K562 (cell line): ENCODE results near the gene RAB5A. TPM values are rescaled to one million over a fixed set of nuclear protein-coding genes. Genes with fewer than 3 reads are reported as not detected.

Experiments used
- ARID3B ChIP-seq: fragments of 250-450 bp; sonication (Bioruptor Pico); IDR thresholded peaks from 2 replicates; pipeline ENCODE4 v1.4.0; 2020; ENCODE audit warnings: borderline replicate concordance
- CXXC5 ChIP-seq: fragments of 250-450 bp; sonication (Bioruptor Pico); IDR thresholded peaks from 2 replicates; pipeline ENCODE4 v1.8.0; 2022; ENCODE audit warnings: inconsistent platforms, mild to moderate bottlenecking, moderate library complexity
- GTF3C2 ChIP-seq: IDR thresholded peaks from 3 replicates; pipeline ENCODE4 v1.6.1; 2011; ENCODE audit warnings: borderline replicate concordance, mild to moderate bottlenecking, moderate library complexity; ENCODE audit not compliant: insufficient read length; ENCODE audit errors: extremely low read depth
- HDAC1 ChIP-seq, 2 experiments: fragments of 450-650 bp; IDR thresholded peaks; 2 replicates each; pipeline ENCODE4 v1.6.1; 2016 to 2017; ENCODE audit warnings: inconsistent platforms in 1 of 2, mild to moderate bottlenecking in 1 of 2, moderate library complexity in 1 of 2
- NR0B1 ChIP-seq: fragments of 450-650 bp; IDR thresholded peaks from one replicate; pipeline ENCODE4 v1.6.1; 2018; ENCODE audit warnings: mild to moderate bottlenecking, moderate library complexity; ENCODE audit not compliant: partially characterized antibody
- RREB1 ChIP-seq: fragments of 250-450 bp; sonication (Bioruptor Pico); IDR thresholded peaks from 2 replicates; pipeline ENCODE4 v1.4.0; 2020
- SIN3A ChIP-seq, 2 experiments: fragments of 150-350 bp in 1 of 2; IDR thresholded peaks; 2 replicates each; pipeline ENCODE4 v1.6.1; 2011 to 2016; ENCODE audit warnings: borderline replicate concordance in 2 of 2, low read depth in 2 of 2, low read length in 2 of 2, mild to moderate bottlenecking in 2 of 2, moderate library complexity in 2 of 2; ENCODE audit not compliant: control insufficient read depth in 1 of 2
- TEAD2 ChIP-seq: fragments of 450-650 bp; IDR thresholded peaks from 2 replicates; pipeline ENCODE4 v1.6.1; 2016; ENCODE audit warnings: missing genetic modification characterization, control low read depth, missing compliant biosample characterization
- ZBTB9 ChIP-seq: fragments of 450-650 bp; formaldehyde crosslinking; IDR thresholded peaks from 2 replicates; pipeline ENCODE4 v1.4.0; 2020; ENCODE audit warnings: mild to moderate bottlenecking, moderate library complexity
- ZNF384 ChIP-seq: IDR thresholded peaks from 2 replicates; pipeline ENCODE4 v1.6.1; 2012; ENCODE audit warnings: low read depth, low read length, improper control_type of control experiment
- polyA plus RNA-seq, 8 experiments: library from polyadenylated mRNA; depleted of rRNA in 4 of 8; stranded (reverse) in 5 of 8; unstranded in 3 of 8; fragments of >200 nt; fragmentation: Nextera tagmentation in 2 of 8; fragmentation: Illumina TruSeq in 1 of 8; extraction: Ambion mirVana in 2 of 8; extraction: Trizol in 1 of 8; gene quantifications; 2 replicates each; pipeline versions ENCODE4 v1.2.1 to v1.2.3, GENCODE V29; 2011 to 2014; ENCODE audit warnings: inconsistent platforms in 1 of 8, missing spikeins in 1 of 8
- total RNA-seq, 7 experiments: library from RNA; depleted of rRNA in 6 of 7; stranded (reverse); fragments of >200 nt in 6 of 7; fragmentation: Illumina TruSeq in 2 of 7; extraction: Trizol in 2 of 7; gene quantifications; 2 replicates each; pipeline versions ENCODE4 v1.2.1 to v1.2.3, GENCODE V29; 2011 to 2021; ENCODE audit warnings: low replicate concordance in 1 of 7

RAB5A gene
- total and polyA plus RNA-seq, 9 of the 15 experiments (the other 6 are each of a cell fraction or from before 2014, with no cell fraction given): 28.3 to 64.2 (median 49.0) TPM

GRCh38 chr3:19945969-19946831 is 697 bp upstream of the RAB5A start (continued):
- TF ChIP-seq RREB1 (CRISPR knock-in tag) (peak; percentile 65; the same call in 1 of the 2 replicates), ARID3B (CRISPR knock-in tag) (0 out of 2 replicates have a peak, but pooled peaks have one; percentile 85), HDAC1 (IDR thresholded peaks at IDR 0.05) (peak in 1 of 2 experiments; percentile 13; a peak in 1 of 4 replicates), GTF3C2 (no peak), CXXC5 (CRISPR knock-in tag) (0 out of 2 replicates have a peak, but pooled peaks have one; percentile 4), ZNF384 (no peak), TEAD2 (tag) (no peak), ZBTB9 (peak; percentile 75; the same call in 1 of the 2 replicates), NR0B1 (no peak), SIN3A (IDR thresholded peaks at IDR 0.05; ENCODE audit: borderline replicate concordance in 2 of 2, control insufficient read depth in 1 of 2, low read depth in 2 of 2, low read length in 2 of 2) (0 out of 4 replicates have a peak, but pooled peaks of 1 of the 2 experiments have one; percentile 44)
